HG02759 (cell line): ENCODE results near the gene SLC25A23.

ENCODE experiments used
- ATAC-seq: cut with Tn5 transposase; IDR thresholded peaks from one replicate; pipeline ENCODE4 v1.9.1; 2021; ENCODE audit warnings: mild to moderate bottlenecking, moderate library complexity; ENCODE audit not compliant: unreplicated experiment

The SLC25A23 gene

GRCh38 chr19:6481541-6482342 lies 22.1 kb upstream of the SLC25A23 start, which contains the start of gene DENND1C:
DENND1C (minus strand) TSS chr19:6481787; CDS start chr19:6481695, 92 bp downstream.
- peak; percentile 77 for ATAC-seq

- no peak for ATAC-seq
Observed at GRCh38 chr19:6480848-6481415, 21.3 kb upstream of the SLC25A23 start.

- ATAC-seq: no peak
Observed at GRCh38 chr19:6479836-6480398, 20.3 kb upstream of the SLC25A23 start.

GRCh38 chr19:6478815-6479214 lies 19.2 kb upstream of the SLC25A23 start:
- ATAC-seq: no peak

- ATAC-seq: no peak
Observed at GRCh38 chr19:6476896-6477431, 17.4 kb upstream of the SLC25A23 start.

- no peak for ATAC-seq
Observed at GRCh38 chr19:6476155-6476895, 16.7 kb upstream of the SLC25A23 start.

GRCh38 chr19:6475321-6476108 lies 15.9 kb upstream of the SLC25A23 start:
- no peak for ATAC-seq

GRCh38 chr19:6473647-6474046 lies 14.1 kb upstream of the SLC25A23 start:
- no peak for ATAC-seq

- no peak for ATAC-seq
Observed at GRCh38 chr19:6472713-6473112, 13.1 kb upstream of the SLC25A23 start.

- no peak for ATAC-seq
Observed at GRCh38 chr19:6471076-6471475, 11.5 kb upstream of the SLC25A23 start.

GRCh38 chr19:6470173-6470572 lies 10.6 kb upstream of the SLC25A23 start:
- no peak for ATAC-seq

- ATAC-seq: no peak
Observed at GRCh38 chr19:6467384-6467783, 7.8 kb upstream of the SLC25A23 start.

- ATAC-seq: no peak
Observed at GRCh38 chr19:6466526-6467248, 7.1 kb upstream of the SLC25A23 start.

- ATAC-seq: no peak
Observed at GRCh38 chr19:6465663-6466062, 6.1 kb upstream of the SLC25A23 start.

- no peak for ATAC-seq
Observed at GRCh38 chr19:6465006-6465405, 5.4 kb upstream of the SLC25A23 start.

- ATAC-seq: no peak
Observed at GRCh38 chr19:6464070-6464873, 4.7 kb upstream of the SLC25A23 start, which contains the start of gene CRB3. CRB3 (plus strand) TSS chr19:6464271; CDS start chr19:6464702, 431 bp downstream.

GRCh38 chr19:6460099-6460884 lies 700 bp upstream of the SLC25A23 start:
- ATAC-seq: peak; percentile 77

- ATAC-seq: no peak
Observed at GRCh38 chr19:6458695-6459261, 814 bp downstream of the SLC25A23 start.
